IPS-20b (cell line): ENCODE measurements around the gene ZBTB24.

Experiments
- H3K27ac ChIP-seq: one replicate; pipeline ENCODE4 v1.5.1; 2013; ENCODE audit warnings: low read length
- H3K27me3 ChIP-seq: 2 replicates; pipeline ENCODE4 v1.6.1; 2013; ENCODE audit warnings: mild to moderate bottlenecking, low read length, inconsistent platforms; ENCODE audit not compliant: insufficient read depth
- H3K36me3 ChIP-seq: 2 replicates; pipeline ENCODE4 v1.6.1; 2013; ENCODE audit warnings: low read depth, mild to moderate bottlenecking, inconsistent platforms, low read length, moderate library complexity; ENCODE audit not compliant: insufficient read depth
- H3K4me1 ChIP-seq: 2 replicates; pipeline ENCODE4 v1.6.1; 2013; ENCODE audit warnings: mild to moderate bottlenecking, control low read depth, inconsistent platforms, low read length, moderate library complexity; ENCODE audit not compliant: insufficient read depth
- H3K4me3 ChIP-seq: 2 replicates; pipeline ENCODE4 v1.5.1; 2013; ENCODE audit warnings: mild to moderate bottlenecking, low read length, inconsistent platforms
- H3K9ac ChIP-seq: 2 replicates; pipeline ENCODE4 v1.6.1; 2013; ENCODE audit warnings: low read depth, mild to moderate bottlenecking, inconsistent platforms, low read length, moderate library complexity
- H3K9me3 ChIP-seq: 2 replicates; pipeline ENCODE4 v1.6.1; 2013; ENCODE audit warnings: mild to moderate bottlenecking, low read depth, low read length, inconsistent platforms; ENCODE audit not compliant: insufficient read depth

ZBTB24 gene

GRCh38 chr6:109496036-109496772 lies 13.2 kb upstream of the ZBTB24 start:
- no peaks in the 10 kb centered on the region for H3K27me3 ChIP-seq
- no peak overlapping the region for H3K27ac ChIP-seq
- no peak overlapping the region for H3K9ac ChIP-seq
- no peak overlapping the region for H3K4me3 ChIP-seq
- H3K4me1 ChIP-seq = peaks cover 36% of the 10 kb centered on the region
- no peaks in the 10 kb centered on the region for H3K9me3 ChIP-seq
- H3K36me3 ChIP-seq = no peaks in the 10 kb centered on the region

- Histone ChIP-seq H3K4me1 (peaks cover 44% of the 10 kb centered on the region), H3K4me3 (0 out of 2 replicates have a peak overlapping the region, but pooled peaks have one; percentile 2), H3K27me3 (no peaks in the 10 kb centered on the region)
Measured at GRCh38 chr6:109493865-109494264, 10.8 kb upstream of the ZBTB24 start.

GRCh38 chr6:109491207-109491938 lies 8.4 kb upstream of the ZBTB24 start:
- Histone ChIP-seq H3K27me3 (no peaks in the 10 kb centered on the region), H3K9ac (peak overlapping the region; percentile 39; the same call in 1 of the 2 replicates), H3K27ac (peak overlapping the region; percentile 57), H3K4me3 (peak overlapping the region; percentile 28; the same call in 1 of the 2 replicates), H3K9me3 (no peaks in the 10 kb centered on the region), H3K4me1 (peaks cover 36% of the 10 kb centered on the region), H3K36me3 (no peaks in the 10 kb centered on the region)

More at GRCh38 chr6:109493865-109494264, 10.8 kb upstream of the ZBTB24 start:
- Histone ChIP-seq H3K9ac (no peak overlapping the region), H3K27ac (no peak overlapping the region), H3K36me3 (no peaks in the 10 kb centered on the region), H3K9me3 (no peaks in the 10 kb centered on the region)

- Histone ChIP-seq H3K27ac (peak overlapping the region; percentile 57), H3K27me3 (no peaks in the 10 kb centered on the region), H3K4me3 (no peak overlapping the region), H3K9ac (no peak overlapping the region; the same call in 1 of the 2 replicates), H3K9me3 (no peaks in the 10 kb centered on the region), H3K4me1 (peaks cover 36% of the 10 kb centered on the region), H3K36me3 (no peaks in the 10 kb centered on the region)
Measured at GRCh38 chr6:109490713-109491112, 7.7 kb upstream of the ZBTB24 start.

GRCh38 chr6:109488001-109488400 lies 5.0 kb upstream of the ZBTB24 start:
- no peak overlapping the region for H3K27ac ChIP-seq
- no peak overlapping the region for H3K9ac ChIP-seq
- peaks cover 7% of the 10 kb centered on the region for H3K27me3 ChIP-seq
- H3K36me3 ChIP-seq = no peaks in the 10 kb centered on the region
- no peaks in the 10 kb centered on the region for H3K9me3 ChIP-seq
- H3K4me1 ChIP-seq = peaks cover 26% of the 10 kb centered on the region
- H3K4me3 ChIP-seq = no peak overlapping the region

- Histone ChIP-seq H3K4me3 (no peak overlapping the region), H3K27me3 (peaks cover 7% of the 10 kb centered on the region), H3K4me1 (peaks cover 19% of the 10 kb centered on the region), H3K9ac (no peak overlapping the region), H3K36me3 (peaks cover 7% of the 10 kb centered on the region), H3K27ac (no peak overlapping the region), H3K9me3 (no peaks in the 10 kb centered on the region)
Measured at GRCh38 chr6:109486068-109486467, 3.0 kb upstream of the ZBTB24 start.

GRCh38 chr6:109485266-109485935 lies 2.4 kb upstream of the ZBTB24 start:
- no peak overlapping the region for H3K9ac ChIP-seq
- H3K27ac ChIP-seq = no peak overlapping the region
- peaks cover 19% of the 10 kb centered on the region; the same call in 1 of the 2 replicates for H3K4me1 ChIP-seq
- H3K4me3 ChIP-seq = no peak overlapping the region
- no peaks in the 10 kb centered on the region for H3K9me3 ChIP-seq
- H3K27me3 ChIP-seq = peaks cover 7% of the 10 kb centered on the region
- H3K36me3 ChIP-seq = peaks cover 14% of the 10 kb centered on the region

- H3K4me3 ChIP-seq = peak overlapping the region; percentile 69; the same call in 1 of the 2 replicates
- peaks cover 7% of the 10 kb centered on the region for H3K27me3 ChIP-seq
- H3K4me1 ChIP-seq = peaks cover 20% of the 10 kb centered on the region; the same call in 1 of the 2 replicates
- no peaks in the 10 kb centered on the region for H3K9me3 ChIP-seq
- peaks cover 24% of the 10 kb centered on the region for H3K36me3 ChIP-seq
- H3K9ac ChIP-seq = no peak overlapping the region; the same call in 1 of the 2 replicates
- no peak overlapping the region for H3K27ac ChIP-seq
Measured at GRCh38 chr6:109484122-109484521, 1.1 kb upstream of the ZBTB24 start.

GRCh38 chr6:109483735-109484057 lies 677 bp upstream of the ZBTB24 start:
- Histone ChIP-seq H3K4me1 (peaks cover 20% of the 10 kb centered on the region; the same call in 1 of the 2 replicates), H3K9me3 (no peaks in the 10 kb centered on the region), H3K27ac (no peak overlapping the region), H3K4me3 (peak overlapping the region; percentile 69), H3K9ac (no peak overlapping the region; the same call in 1 of the 2 replicates), H3K36me3 (peaks cover 28% of the 10 kb centered on the region), H3K27me3 (peaks cover 7% of the 10 kb centered on the region)

- Histone ChIP-seq H3K9me3 (no peaks in the 10 kb centered on the region), H3K4me1 (peaks cover 20% of the 10 kb centered on the region; the same call in 1 of the 2 replicates), H3K9ac (peak overlapping the region; percentile 6; the same call in 1 of the 2 replicates), H3K27me3 (peaks cover 7% of the 10 kb centered on the region), H3K36me3 (peaks cover 52% of the 10 kb centered on the region), H3K27ac (no peak overlapping the region), H3K4me3 (peak overlapping the region; percentile 8)
Measured at GRCh38 chr6:109480993-109481480, 2.0 kb downstream of the ZBTB24 start.

GRCh38 chr6:109478841-109479624 lies 4.0 kb downstream of the ZBTB24 start:
- Histone ChIP-seq H3K27me3 (peaks cover 3% of the 10 kb centered on the region; the same call in 1 of the 2 replicates), H3K36me3 (peaks cover 70% of the 10 kb centered on the region), H3K4me1 (peaks cover 15% of the 10 kb centered on the region; the same call in 1 of the 2 replicates), H3K9ac (peak overlapping the region; percentile 55; the same call in 1 of the 2 replicates), H3K4me3 (peak overlapping the region; percentile 30), H3K27ac (no peak overlapping the region), H3K9me3 (no peaks in the 10 kb centered on the region)
